Right lobe of liver (tissue), 6 donors: ENCODE measurements around the gene RPS6KC1. TPM values are rescaled to one million over a fixed set of nuclear protein-coding genes. Genes with fewer than 3 reads are reported as not detected.

Source experiments
- ATAC-seq, 4 donors: fragments of 200-7000 bp; cut with Tn5 transposase; one replicate each; pipeline ENCODE4 v1.9.1; 2020; ENCODE audit warnings: mild to moderate bottlenecking in 4 of 4, moderate library complexity in 4 of 4
- DNase-seq, 3 donors: peaks; one replicate each; pipeline ENCODE4 v3.0.0-alpha.2; 2020
- H3K27ac ChIP-seq, 3 donors: fragments of 200-600 bp; one replicate each; pipeline ENCODE4 v1.8.0; 2022
- H3K27me3 ChIP-seq, 2 donors: fragments of 200-600 bp; one replicate each; pipeline ENCODE4 v1.8.0; 2022
- H3K36me3 ChIP-seq, 4 donors: fragments of 200-600 bp; sonication (generic) in 1 of 4; one replicate each; pipeline versions ENCODE4 v1.5.1 to v1.8.0; 2017 to 2022; ENCODE audit warnings: control low read depth in 1 of 4
- H3K4me1 ChIP-seq, 4 donors: fragments of 200-600 bp; sonication (generic) in 1 of 4; one replicate each; pipeline versions ENCODE4 v1.5.1 to v1.8.0; 2017 to 2022; ENCODE audit warnings: control low read depth in 1 of 4
- H3K4me3 ChIP-seq, 3 donors: fragments of 200-600 bp; one replicate each; pipeline ENCODE4 v1.8.0; 2022
- H3K9me3 ChIP-seq, 4 donors: fragments of 200-600 bp; sonication (generic) in 1 of 4; one replicate each; pipeline versions ENCODE4 v1.5.1 to v1.8.0; 2017 to 2022; ENCODE audit warnings: control low read depth in 1 of 4
- POLR2A ChIP-seq: fragments of 450-650 bp; IDR thresholded peaks from one replicate; pipeline ENCODE4 v1.6.1; 2017; ENCODE audit warnings: antibody characterized with exemption, mild to moderate bottlenecking
- WGBS: methylation state at CpG from one replicate; pipeline ENCODE4 v1.1.6; 2018; ENCODE audit warnings: low coverage, low lambda C conversion rate; ENCODE audit not compliant: insufficient coverage; ENCODE audit errors: missing lambda C conversion rate; 5-methylcytosine and 5-hydroxymethylcytosine counted together
- intact Hi-C, 2 donors: fragments of 100-400 bp; cut with DNase I; formaldehyde crosslinking; loops; one replicate each; pipeline versions ENCODE4 v1.11.2 to v1.14.1; 2022
- total RNA-seq, 6 experiments: library from RNA; depleted of rRNA in 2 of 6; stranded (reverse); fragments of >200 nt in 2 of 6; fragmentation: NEBNext Ultra II Directional in 3 of 6; extraction: Animal tissue kit (Norgen Biotek cat#: 25700) in 3 of 6; gene quantifications; one replicate each; pipeline versions ENCODE4 v1.1.0 to v1.2.4, GENCODE V29; 2016 to 2023
- TF ChIP-seq, protein P1 (sequence below), 4 donors: fragments of 200-600 bp in 3 of 4; fragments of 450-650 bp in 1 of 4; IDR thresholded peaks; one replicate each; pipeline versions ENCODE4 v1.5.1 to v1.8.0; 2016 to 2022; ENCODE audit warnings: antibody characterized with exemption in 4 of 4, mild to moderate bottlenecking in 2 of 4
- donor health status: DM: no; HTN: yes; CAD: no.
- donor health status: DM: no; HTN: no; CAD: no.
- donor health status: DM: no; HTN: no; CAD: no.
- donor health status: DM: no; HTN: yes; CAD: no.
- donor health status: DM: no; HTN: yes; CAD: no.

RPS6KC1 gene
- total RNA-seq, 6 experiments from 2014 or later = 7.7 to 9.1 (median 8.4) TPM

DNA sequence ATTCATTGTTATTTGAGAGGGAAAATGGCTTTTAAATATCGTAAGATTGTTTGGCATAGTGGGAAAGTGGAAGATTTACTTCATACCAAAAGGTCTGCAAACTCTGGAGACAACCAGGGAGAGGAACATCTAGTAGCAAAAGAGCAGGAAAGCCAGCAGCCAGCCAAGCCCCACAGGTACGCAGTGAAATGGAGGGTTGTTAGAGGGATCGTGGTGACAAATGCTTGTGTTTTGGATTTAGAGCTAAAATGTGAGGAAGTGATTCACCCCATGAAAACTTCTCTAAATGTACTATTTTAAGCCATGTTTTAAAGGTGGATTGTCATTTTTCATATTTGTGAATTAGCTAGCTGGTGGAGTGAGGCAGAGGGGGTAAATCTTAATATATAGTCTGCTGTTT, 69.3 kb downstream of the RPS6KC1 start:
- no peaks in the 10 kb centered on the region for H3K36me3 ChIP-seq
- 76% methylated on average over 3 of the region's 3 CpGs for WGBS
- intact Hi-C loops = no loop called here
- no peak overlapping the region for H3K4me3 ChIP-seq
- H3K27ac ChIP-seq = no peak overlapping the region
- no peaks in the 10 kb centered on the region for H3K9me3 ChIP-seq
- no peaks in the 10 kb centered on the region for H3K27me3 ChIP-seq
- ATAC-seq (no peak), DNase-seq (no peak)
- peaks cover 0 to 12% (median 3%) of the 10 kb centered on the region in 4 donors for H3K4me1 ChIP-seq
- TF ChIP-seq, protein P1, sequence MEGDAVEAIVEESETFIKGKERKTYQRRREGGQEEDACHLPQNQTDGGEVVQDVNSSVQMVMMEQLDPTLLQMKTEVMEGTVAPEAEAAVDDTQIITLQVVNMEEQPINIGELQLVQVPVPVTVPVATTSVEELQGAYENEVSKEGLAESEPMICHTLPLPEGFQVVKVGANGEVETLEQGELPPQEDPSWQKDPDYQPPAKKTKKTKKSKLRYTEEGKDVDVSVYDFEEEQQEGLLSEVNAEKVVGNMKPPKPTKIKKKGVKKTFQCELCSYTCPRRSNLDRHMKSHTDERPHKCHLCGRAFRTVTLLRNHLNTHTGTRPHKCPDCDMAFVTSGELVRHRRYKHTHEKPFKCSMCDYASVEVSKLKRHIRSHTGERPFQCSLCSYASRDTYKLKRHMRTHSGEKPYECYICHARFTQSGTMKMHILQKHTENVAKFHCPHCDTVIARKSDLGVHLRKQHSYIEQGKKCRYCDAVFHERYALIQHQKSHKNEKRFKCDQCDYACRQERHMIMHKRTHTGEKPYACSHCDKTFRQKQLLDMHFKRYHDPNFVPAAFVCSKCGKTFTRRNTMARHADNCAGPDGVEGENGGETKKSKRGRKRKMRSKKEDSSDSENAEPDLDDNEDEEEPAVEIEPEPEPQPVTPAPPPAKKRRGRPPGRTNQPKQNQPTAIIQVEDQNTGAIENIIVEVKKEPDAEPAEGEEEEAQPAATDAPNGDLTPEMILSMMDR (IDR thresholded peaks at IDR 0.05) = no peak
- TF ChIP-seq POLR2A = no peak

DNA sequence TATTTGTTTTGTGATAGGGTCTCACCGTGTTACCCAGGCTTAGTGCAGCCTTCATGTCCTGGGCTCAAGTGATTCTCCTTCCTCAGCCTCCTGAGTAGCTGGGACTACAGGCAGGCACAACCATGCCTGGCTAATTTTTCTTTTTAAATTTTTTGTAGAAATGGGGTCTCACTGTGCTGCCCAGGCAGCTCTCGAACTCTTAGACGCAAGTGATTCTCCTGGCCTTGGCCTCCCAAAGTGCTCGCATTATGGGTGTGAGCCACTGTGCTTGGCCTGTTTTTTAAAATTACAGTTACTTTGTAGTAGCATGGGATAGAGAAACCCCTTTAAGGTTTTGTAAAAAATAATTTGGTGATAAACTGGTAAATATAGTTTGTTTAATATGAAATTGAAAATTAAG, 69.9 kb downstream of the RPS6KC1 start:
- Histone ChIP-seq H3K4me1 (peaks cover 0 to 12% (median 3%) of the 10 kb centered on the region in 4 donors), H3K27ac (no peak overlapping the region), H3K4me3 (no peak overlapping the region), H3K36me3 (no peaks in the 10 kb centered on the region), H3K9me3 (no peaks in the 10 kb centered on the region), H3K27me3 (no peaks in the 10 kb centered on the region)
- TF ChIP-seq POLR2A = no peak
- TF ChIP-seq, protein P1 (IDR thresholded peaks at IDR 0.05) = no peak
- ATAC-seq (no peak), DNase-seq (no peak)
- intact Hi-C loops = no loop called here
- WGBS = 84% methylated on average over 4 of the region's 4 CpGs

DNA sequence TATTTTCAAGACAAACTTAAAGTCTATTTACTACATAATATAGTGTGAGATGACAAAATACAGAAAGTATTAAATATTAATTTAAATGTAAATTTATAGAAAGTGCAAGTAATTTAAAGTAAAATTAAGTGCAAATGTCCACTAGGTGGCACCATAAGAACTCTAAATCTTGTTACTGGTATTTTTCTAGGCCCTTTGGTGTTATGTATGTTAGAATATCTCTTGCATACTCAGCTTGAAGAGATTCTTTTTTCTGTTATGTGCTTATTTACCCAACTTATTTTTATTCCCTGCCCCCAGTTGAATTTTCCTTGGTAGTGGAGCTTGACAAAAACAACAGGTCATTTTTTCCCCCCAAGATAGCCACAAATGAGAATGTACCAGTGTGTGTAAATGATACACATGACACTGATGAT, 71.5 kb downstream of the RPS6KC1 start:
- peaks cover 0 to 12% (median 3%) of the 10 kb centered on the region in 4 donors for H3K4me1 ChIP-seq
- no peak overlapping the region for H3K27ac ChIP-seq
- intact Hi-C loops = no loop called here
- ATAC-seq = peak in 3 of 4 donors; percentile 52 to 61 (median 53)
- H3K4me3 ChIP-seq = no peak overlapping the region
- H3K9me3 ChIP-seq = no peaks in the 10 kb centered on the region
- DNase-seq = no peak
- no peaks in the 10 kb centered on the region for H3K27me3 ChIP-seq
- TF ChIP-seq, protein P1 (IDR thresholded peaks at IDR 0.05) = peak; percentile 36 to 71 (median 63)
- no peak for TF ChIP-seq POLR2A
- H3K36me3 ChIP-seq = no peaks in the 10 kb centered on the region

DNA sequence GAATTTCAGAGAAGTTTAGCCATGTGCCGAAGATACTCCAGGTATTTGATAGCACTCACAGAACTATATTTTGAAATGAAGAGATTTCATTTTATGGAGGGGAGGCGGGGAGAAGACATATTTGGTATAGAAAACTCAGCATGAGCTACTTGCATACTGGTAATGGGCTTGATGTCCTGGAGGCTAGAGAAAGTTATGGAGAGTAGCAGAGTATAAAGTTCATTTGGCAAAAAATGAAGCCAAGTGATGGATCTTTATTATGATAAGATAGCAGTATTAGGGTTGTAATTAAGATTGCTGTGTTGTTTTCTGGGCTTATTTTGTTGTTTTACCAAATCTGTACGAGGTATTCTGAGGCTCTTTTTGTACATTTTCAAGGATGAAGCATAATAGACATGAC, 72.0 kb downstream of the RPS6KC1 start:
- Histone ChIP-seq H3K4me3 (no peak overlapping the region), H3K4me1 (peaks cover 0 to 12% (median 3%) of the 10 kb centered on the region in 4 donors), H3K36me3 (no peaks in the 10 kb centered on the region), H3K27me3 (no peaks in the 10 kb centered on the region), H3K27ac (no peak overlapping the region), H3K9me3 (no peaks in the 10 kb centered on the region)
- intact Hi-C loops = no loop called here
- TF ChIP-seq, protein P1 (IDR thresholded peaks at IDR 0.05) = no peak
- TF ChIP-seq POLR2A = no peak
- ATAC-seq = peak in 3 of 4 donors; percentile 47 to 55 (median 54)
- no peak for DNase-seq
- 86% methylated on average over 3 of the region's 3 CpGs for WGBS

DNA sequence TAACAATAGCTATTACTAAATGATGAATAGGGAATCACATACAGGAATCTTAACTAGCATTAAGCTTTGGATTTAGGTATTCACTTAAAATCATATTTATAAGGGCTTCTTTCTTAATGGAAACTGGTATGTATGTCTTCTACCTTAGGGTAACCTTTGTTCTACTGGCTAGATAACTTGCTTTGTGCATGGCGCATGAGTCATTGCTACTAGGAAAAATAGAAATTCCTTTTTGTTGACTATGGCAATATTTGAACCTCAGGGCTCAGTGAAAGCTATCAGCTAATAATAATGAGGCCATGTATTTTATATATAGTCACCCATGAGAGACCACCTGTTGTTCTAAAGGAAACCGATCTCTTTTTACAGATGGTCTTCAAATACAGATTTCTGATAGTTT, 72.5 kb downstream of the RPS6KC1 start:
- intact Hi-C loops = no loop called here
- 91% methylated on average over 2 of the region's 2 CpGs for WGBS
- Histone ChIP-seq H3K4me1 (peaks cover 0 to 12% (median 3%) of the 10 kb centered on the region in 4 donors), H3K27ac (no peak overlapping the region), H3K4me3 (no peak overlapping the region), H3K27me3 (no peaks in the 10 kb centered on the region), H3K9me3 (no peaks in the 10 kb centered on the region), H3K36me3 (no peaks in the 10 kb centered on the region)
- ATAC-seq (peak in 3 of 4 donors; percentile 38 to 92 (median 55)), DNase-seq (no peak)
- no peak for TF ChIP-seq POLR2A
- TF ChIP-seq, protein P1 (IDR thresholded peaks at IDR 0.05) = no peak
